Body of pancreas (tissue), 4 donors: Measurements from ENCODE around the gene RGS21. TPM values are rescaled to one million over a fixed set of nuclear protein-coding genes. Genes with fewer than 3 reads are reported as not detected.

Experiments
- ATAC-seq: fragments of 150-250 bp; one replicate; pipeline ENCODE4 v1.9.1; 2016
- DNase-seq, 4 donors: peaks; one replicate each; pipeline ENCODE4 v3.0.0-alpha.2; 2019
- H3K27ac ChIP-seq, 4 donors: fragments of 200-600 bp; sonication (generic); 1 replicate in 3 of 4; 2 replicates in 1 of 4; pipeline versions ENCODE4 v1.5.1 to v1.6.1; 2016 to 2019; ENCODE audit warnings: mild to moderate bottlenecking in 1 of 4, mixed read lengths in 1 of 4, moderate library complexity in 1 of 4
- H3K27me3 ChIP-seq, 2 donors: fragments of 200-600 bp; sonication (generic); one replicate each; pipeline ENCODE4 v1.6.0; 2016; ENCODE audit warnings: mild to moderate bottlenecking in 1 of 2
- H3K36me3 ChIP-seq, 2 donors: fragments of 200-600 bp; sonication (generic); replicated peaks in 1 of 2; 2 replicates each; pipeline ENCODE4 v1.5.1; 2016; ENCODE audit warnings: low read depth in 2 of 2; ENCODE audit not compliant: insufficient read depth in 1 of 2
- H3K4me1 ChIP-seq: fragments of 200-600 bp; sonication (generic); one replicate; pipeline ENCODE4 v1.6.0; 2016
- H3K4me3 ChIP-seq, 2 donors: fragments of 200-600 bp; sonication (generic); 1 replicate in 1 of 2; 2 replicates in 1 of 2; pipeline ENCODE4 v1.5.1; 2016 to 2019
- H3K9me3 ChIP-seq, 3 donors: fragments of 200-600 bp; sonication (generic); 1 replicate in 2 of 3; 2 replicates in 1 of 3; pipeline ENCODE4 v1.5.1; 2016
- CTCF ChIP-seq, 7 experiments: fragments of 450-650 bp in 4 of 7; fragments of 200-600 bp in 3 of 7; sonication (generic) in 3 of 7; IDR thresholded peaks; one replicate each; pipeline ENCODE4 v1.5.1; 2016 to 2019; ENCODE audit warnings: antibody characterized with exemption in 7 of 7
- POLR2A ChIP-seq, 3 donors: fragments of 450-650 bp; IDR thresholded peaks; one replicate each; pipeline ENCODE4 v1.6.1; 2016; ENCODE audit warnings: antibody characterized with exemption in 3 of 3, mild to moderate bottlenecking in 2 of 3
- WGBS, 2 donors: methylation state at CpG; one replicate each; pipeline ENCODE4 v1.1.5; 2017; 5-methylcytosine and 5-hydroxymethylcytosine counted together
- intact Hi-C: fragments of 100-400 bp; cut with DNase I; formaldehyde crosslinking; loops from one replicate; pipeline ENCODE4 v1.15.1; 2023
- total RNA-seq, 2 donors: library from RNA; depleted of rRNA; stranded (reverse); fragments of >200 nt; gene quantifications; one replicate each; pipeline ENCODE4 v1.1.0, GENCODE V29; 2016

Gene RGS21
- total RNA-seq, result not detected

- Histone ChIP-seq H3K27ac (no peak within 1 kb of the TSS), H3K27me3 (no peaks in the 10 kb centered on the region), H3K36me3 (no peaks in the 10 kb centered on the region), H3K4me1 (no peaks in the 10 kb centered on the region), H3K4me3 (no peak within 1 kb of the TSS), H3K9me3 (no peaks in the 10 kb centered on the region)
- WGBS, 2 donors, result 19 to 22% methylated on average over 2 of the region's 2 CpGs
- no peak for DNase-seq
- TF ChIP-seq POLR2A (IDR thresholded peaks at IDR 0.05) (no peak), CTCF (IDR thresholded peaks at IDR 0.05) (no peak)
- no peak for ATAC-seq
- intact Hi-C loops, result no loop called here
These were observed at the start of gene RGS21 for GRCh38 chr1:192316942-192317450. TSS of gene RGS21 (plus strand) at chr1:192316992. CDS start at chr1:192343037, 26,045 bp downstream.

DNA sequence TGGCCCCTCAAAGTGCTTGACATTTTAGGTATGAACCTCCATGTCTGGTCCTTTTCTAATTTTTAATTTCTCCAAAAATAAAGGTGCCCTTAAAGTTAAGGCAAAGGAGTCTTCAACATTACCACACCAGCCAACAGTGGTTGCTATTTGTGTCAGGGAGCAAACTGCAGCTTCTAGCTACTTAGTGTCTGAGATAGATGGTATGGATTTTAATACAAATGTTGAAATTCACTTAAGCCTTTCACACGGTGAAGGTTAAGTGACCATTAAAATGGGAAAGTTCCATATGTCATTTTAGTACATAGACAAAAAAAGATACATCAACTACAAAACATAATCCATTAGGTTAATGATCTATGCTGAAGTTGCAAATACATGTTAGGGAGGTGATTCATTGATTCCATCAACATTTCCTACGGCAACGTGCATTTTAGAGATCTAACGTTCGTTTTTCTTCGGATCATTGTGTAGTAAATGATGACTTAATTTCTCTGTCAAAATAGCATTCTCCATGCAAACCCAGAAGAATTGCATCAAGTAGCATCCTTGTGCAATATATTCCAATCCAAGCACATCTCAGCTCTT is 48.2 kb upstream of the RGS21 start:
- WGBS, 2 donors, result 62 to 64% methylated on average over 6 of the region's 6 CpGs
- H3K9me3 ChIP-seq, result no peaks in the 10 kb centered on the region
- H3K27me3 ChIP-seq, result no peaks in the 10 kb centered on the region
- H3K4me1 ChIP-seq, result no peaks in the 10 kb centered on the region
- H3K27ac ChIP-seq, result no peak overlapping the region
- no peak for ATAC-seq
- no peaks in the 10 kb centered on the region for H3K36me3 ChIP-seq
- H3K4me3 ChIP-seq, result no peak overlapping the region
- no peak for TF ChIP-seq POLR2A (IDR thresholded peaks at IDR 0.05)
- no peak for DNase-seq
- intact Hi-C loops, result no loop called here

DNA sequence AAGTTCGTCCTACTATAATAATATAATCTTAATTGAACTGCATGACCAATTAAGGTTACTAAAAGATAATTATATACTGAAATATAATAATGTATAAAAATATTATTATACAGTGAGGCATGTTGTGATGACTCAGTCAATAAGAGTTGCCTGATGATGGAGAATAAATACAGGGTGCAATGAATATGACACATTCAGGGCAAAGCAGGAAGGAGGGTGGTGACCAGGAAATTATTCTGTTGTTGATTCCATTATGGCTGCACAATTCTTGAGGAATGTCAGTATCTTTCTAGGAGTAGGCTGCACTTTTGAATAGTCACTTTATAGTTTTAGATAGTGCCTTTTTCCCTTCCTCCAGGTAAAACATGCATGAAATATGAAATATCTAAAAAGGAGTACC is 46.4 kb upstream of the RGS21 start:
- Histone ChIP-seq H3K4me3 (no peak overlapping the region), H3K9me3 (no peaks in the 10 kb centered on the region), H3K36me3 (no peaks in the 10 kb centered on the region), H3K4me1 (no peaks in the 10 kb centered on the region), H3K27ac (no peak overlapping the region), H3K27me3 (no peaks in the 10 kb centered on the region)
- DNase-seq (no peak), ATAC-seq (no peak)
- intact Hi-C loops, result no loop called here
- TF ChIP-seq POLR2A (IDR thresholded peaks at IDR 0.05) (no peak), CTCF (IDR thresholded peaks at IDR 0.05) (no peak)
- WGBS, 2 donors, result 56 to 68% methylated on average over 1 of the region's 1 CpG

- H3K4me1 ChIP-seq, result no peaks in the 10 kb centered on the region
- no peak for DNase-seq
- H3K27ac ChIP-seq, result no peak overlapping the region
- no peaks in the 10 kb centered on the region for H3K36me3 ChIP-seq
- intact Hi-C loops, result no loop called here
- no peak for ATAC-seq
- no peak overlapping the region for H3K4me3 ChIP-seq
- 53 to 58% methylated on average over 3 of the region's 3 CpGs for WGBS, 2 donors
- TF ChIP-seq CTCF (IDR thresholded peaks at IDR 0.05) (no peak), POLR2A (IDR thresholded peaks at IDR 0.05) (no peak)
- H3K9me3 ChIP-seq, result no peaks in the 10 kb centered on the region
- H3K27me3 ChIP-seq, result no peaks in the 10 kb centered on the region
These were observed 44.1 kb upstream of the RGS21 start for GRCh38 chr1:192272732-192273131.

DNA sequence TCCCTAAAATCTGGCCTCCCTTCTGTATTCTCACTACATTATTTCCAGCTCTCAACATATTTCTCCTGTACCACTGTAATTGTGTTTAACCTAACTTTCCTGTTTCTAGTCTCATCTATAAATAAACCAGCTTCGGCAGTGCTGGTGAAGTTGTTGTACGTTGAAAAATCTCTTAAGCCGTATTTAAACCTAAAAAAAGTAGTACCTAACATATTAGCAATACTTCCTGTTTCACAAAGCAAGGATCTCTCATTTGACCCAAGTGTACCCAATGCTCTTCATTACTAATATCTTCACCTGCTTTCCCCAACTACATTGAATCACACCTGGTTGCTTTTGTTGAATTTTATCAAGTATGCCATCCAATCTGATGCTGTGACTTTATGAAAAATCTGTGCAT is 42.2 kb upstream of the RGS21 start:
- Histone ChIP-seq H3K4me3 (no peak overlapping the region), H3K27ac (no peak overlapping the region), H3K9me3 (no peaks in the 10 kb centered on the region), H3K36me3 (no peaks in the 10 kb centered on the region), H3K4me1 (no peaks in the 10 kb centered on the region), H3K27me3 (no peaks in the 10 kb centered on the region)
- intact Hi-C loops, result no loop called here
- no peak for DNase-seq
- no peak for ATAC-seq
- WGBS, 2 donors, result 72% methylated on average over 3 of the region's 3 CpGs
- TF ChIP-seq CTCF (IDR thresholded peaks at IDR 0.05) (no peak), POLR2A (IDR thresholded peaks at IDR 0.05) (no peak)
